ENCODE results near the gene TEX51.

Gene TEX51

DNA sequence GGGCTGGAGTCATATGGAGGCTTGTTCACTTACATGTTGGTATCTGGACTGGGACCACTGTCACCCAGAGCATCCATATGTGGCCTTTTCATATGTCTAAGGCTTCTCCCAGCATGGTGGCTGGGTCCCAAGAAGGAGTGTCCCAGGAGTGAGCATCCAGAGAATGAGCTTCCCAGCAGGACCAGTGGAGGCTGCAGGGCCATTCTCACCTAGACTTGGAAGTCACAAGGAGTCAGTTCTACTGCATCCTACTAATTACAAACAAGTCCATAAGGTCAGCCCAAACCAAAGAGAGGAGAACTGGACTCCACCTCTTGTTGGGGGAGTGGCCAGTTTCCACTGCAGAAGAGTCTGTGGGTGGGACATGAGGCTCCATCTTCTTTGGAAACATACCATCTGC is 5.1 kb upstream of the TEX51 start:
- H4K20me1 ChIP-seq (ENCODE audit: insufficient read depth, low read length, poor library complexity, severe bottlenecking) = no peaks in the 10 kb centered on the region
- no peaks in the 10 kb centered on the region for H3K36me3 ChIP-seq (ENCODE audit: insufficient read depth, low read length)
- no peak overlapping the region for H3K4me2 ChIP-seq (ENCODE audit: low read depth, low read length, poor library complexity, severe bottlenecking)
- H3K27me3 ChIP-seq (ENCODE audit: insufficient read depth, low read length, poor library complexity, severe bottlenecking) = no peaks in the 10 kb centered on the region
- TF ChIP-seq EZH2phosphoT487 (IDR thresholded peaks at IDR 0.05; ENCODE audit: borderline replicate concordance) = no peak
- TF ChIP-seq, protein P1, sequence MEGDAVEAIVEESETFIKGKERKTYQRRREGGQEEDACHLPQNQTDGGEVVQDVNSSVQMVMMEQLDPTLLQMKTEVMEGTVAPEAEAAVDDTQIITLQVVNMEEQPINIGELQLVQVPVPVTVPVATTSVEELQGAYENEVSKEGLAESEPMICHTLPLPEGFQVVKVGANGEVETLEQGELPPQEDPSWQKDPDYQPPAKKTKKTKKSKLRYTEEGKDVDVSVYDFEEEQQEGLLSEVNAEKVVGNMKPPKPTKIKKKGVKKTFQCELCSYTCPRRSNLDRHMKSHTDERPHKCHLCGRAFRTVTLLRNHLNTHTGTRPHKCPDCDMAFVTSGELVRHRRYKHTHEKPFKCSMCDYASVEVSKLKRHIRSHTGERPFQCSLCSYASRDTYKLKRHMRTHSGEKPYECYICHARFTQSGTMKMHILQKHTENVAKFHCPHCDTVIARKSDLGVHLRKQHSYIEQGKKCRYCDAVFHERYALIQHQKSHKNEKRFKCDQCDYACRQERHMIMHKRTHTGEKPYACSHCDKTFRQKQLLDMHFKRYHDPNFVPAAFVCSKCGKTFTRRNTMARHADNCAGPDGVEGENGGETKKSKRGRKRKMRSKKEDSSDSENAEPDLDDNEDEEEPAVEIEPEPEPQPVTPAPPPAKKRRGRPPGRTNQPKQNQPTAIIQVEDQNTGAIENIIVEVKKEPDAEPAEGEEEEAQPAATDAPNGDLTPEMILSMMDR (conservative IDR thresholded peaks at IDR 0.05; ENCODE audit: low read length) = no peak
- no peaks in the 10 kb centered on the region for H3K9me2 ChIP-seq (replicated peaks; ENCODE audit: low read depth, low read length)
- H3K9me3 ChIP-seq (ENCODE audit: insufficient read depth, low read depth, low read length) = no peaks in the 10 kb centered on the region; the same call in 1 of the 2 replicates
- no peak overlapping the region for H3K4me3 ChIP-seq (ENCODE audit: low read length, poor library complexity, severe bottlenecking)
- no peaks in the 10 kb centered on the region for H3K79me2 ChIP-seq (ENCODE audit: insufficient read depth, low read length)
- no peak overlapping the region for H3K9ac ChIP-seq (ENCODE audit: low read depth, low read length, poor library complexity, severe bottlenecking)
- no peaks in the 10 kb centered on the region for H3K4me1 ChIP-seq (ENCODE audit: insufficient read depth, low read length, poor library complexity, severe bottlenecking)
- H3F3A ChIP-seq (ENCODE audit: low read depth) = no peaks in the 10 kb centered on the region
- no peak overlapping the region for H2AFZ ChIP-seq (ENCODE audit: low read length)

DNA sequence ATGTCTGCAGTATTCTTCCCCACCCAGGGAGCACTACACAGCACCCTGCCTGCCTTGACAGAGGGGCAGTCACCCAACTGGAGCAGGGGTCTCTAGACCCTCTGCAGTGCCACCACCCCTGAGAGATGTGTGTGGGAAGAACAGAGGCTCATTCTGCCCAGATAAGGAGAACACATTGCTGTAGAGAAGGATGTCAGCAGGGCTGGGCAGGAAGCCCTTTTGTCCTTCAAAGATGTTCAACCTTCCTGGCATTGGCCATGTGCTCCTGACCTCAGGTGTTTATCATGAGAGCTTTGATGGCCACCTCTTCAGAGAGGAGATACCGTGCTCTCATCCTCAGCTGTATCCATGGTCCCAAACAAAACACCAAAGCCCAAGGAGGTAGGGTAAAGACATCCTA is 4.6 kb upstream of the TEX51 start:
- H3K9me2 ChIP-seq (replicated peaks; ENCODE audit: low read depth, low read length) = no peaks in the 10 kb centered on the region
- H3K9ac ChIP-seq (ENCODE audit: low read depth, low read length, poor library complexity, severe bottlenecking) = no peak overlapping the region
- H3K4me2 ChIP-seq (ENCODE audit: low read depth, low read length, poor library complexity, severe bottlenecking) = no peak overlapping the region
- no peak overlapping the region for H2AFZ ChIP-seq (ENCODE audit: low read length)
- no peaks in the 10 kb centered on the region for H3K4me1 ChIP-seq (ENCODE audit: insufficient read depth, low read length, poor library complexity, severe bottlenecking)
- no peaks in the 10 kb centered on the region for H3F3A ChIP-seq (ENCODE audit: low read depth)
- TF ChIP-seq EZH2phosphoT487 (IDR thresholded peaks at IDR 0.05; ENCODE audit: borderline replicate concordance) = no peak
- TF ChIP-seq, protein P1 (conservative IDR thresholded peaks at IDR 0.05; ENCODE audit: low read length) = no peak
- no peaks in the 10 kb centered on the region for H4K20me1 ChIP-seq (ENCODE audit: insufficient read depth, low read length, poor library complexity, severe bottlenecking)
- H3K79me2 ChIP-seq (ENCODE audit: insufficient read depth, low read length) = no peaks in the 10 kb centered on the region
- H3K9me3 ChIP-seq (ENCODE audit: insufficient read depth, low read depth, low read length) = no peaks in the 10 kb centered on the region; the same call in 1 of the 2 replicates
- H3K36me3 ChIP-seq (ENCODE audit: insufficient read depth, low read length) = no peaks in the 10 kb centered on the region
- H3K4me3 ChIP-seq (ENCODE audit: low read length, poor library complexity, severe bottlenecking) = no peak overlapping the region
- no peaks in the 10 kb centered on the region for H3K27me3 ChIP-seq (ENCODE audit: insufficient read depth, low read length, poor library complexity, severe bottlenecking)

DNA sequence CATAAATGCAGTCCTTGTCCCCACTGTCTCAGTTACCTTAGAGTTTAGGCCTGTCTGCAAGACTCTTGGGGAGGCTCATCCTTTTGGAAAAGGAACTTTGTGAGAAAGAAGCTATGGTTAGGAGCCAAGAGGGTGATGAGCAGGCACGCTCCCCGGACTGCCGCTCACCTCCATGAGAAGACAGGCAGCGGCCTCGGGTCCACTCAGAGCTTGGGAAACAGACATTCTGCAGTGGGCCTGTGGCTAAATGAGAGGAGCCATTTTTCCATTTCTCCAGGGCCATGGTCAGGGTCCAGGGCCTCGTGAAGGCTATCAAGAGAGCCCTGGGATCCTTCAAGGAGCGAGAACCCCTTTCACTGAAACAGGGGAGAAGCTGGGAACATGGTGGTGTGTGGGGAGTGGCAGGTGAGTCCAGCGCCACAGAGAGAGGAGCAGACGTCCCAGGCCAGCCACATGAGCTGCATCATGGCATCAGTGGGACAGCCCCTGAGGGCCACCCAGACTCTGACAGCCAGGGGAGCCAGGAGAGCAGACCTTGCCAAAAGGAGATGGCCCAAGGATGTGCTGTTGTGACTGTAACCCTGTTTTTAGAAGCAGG is 4.0 kb upstream of the TEX51 start:
- Histone ChIP-seq H3K9ac (ENCODE audit: low read depth, low read length, poor library complexity, severe bottlenecking) (no peak overlapping the region), H3K4me3 (ENCODE audit: low read length, poor library complexity, severe bottlenecking) (no peak overlapping the region), H3K9me3 (ENCODE audit: insufficient read depth, low read depth, low read length) (no peaks in the 10 kb centered on the region; the same call in 1 of the 2 replicates), H3K9me2 (replicated peaks; ENCODE audit: low read depth, low read length) (no peaks in the 10 kb centered on the region), H4K20me1 (ENCODE audit: insufficient read depth, low read length, poor library complexity, severe bottlenecking) (no peaks in the 10 kb centered on the region), H3K27me3 (ENCODE audit: insufficient read depth, low read length, poor library complexity, severe bottlenecking) (no peaks in the 10 kb centered on the region), H3K36me3 (ENCODE audit: insufficient read depth, low read length) (no peaks in the 10 kb centered on the region), H3K4me1 (ENCODE audit: insufficient read depth, low read length, poor library complexity, severe bottlenecking) (no peaks in the 10 kb centered on the region), H3K79me2 (ENCODE audit: insufficient read depth, low read length) (no peaks in the 10 kb centered on the region), H3K4me2 (ENCODE audit: low read depth, low read length, poor library complexity, severe bottlenecking) (no peak overlapping the region), H3F3A (ENCODE audit: low read depth) (no peaks in the 10 kb centered on the region), H2AFZ (ENCODE audit: low read length) (no peak overlapping the region)
- TF ChIP-seq, protein P1 (conservative IDR thresholded peaks at IDR 0.05; ENCODE audit: low read length) = no peak
- TF ChIP-seq EZH2phosphoT487 (IDR thresholded peaks at IDR 0.05; ENCODE audit: borderline replicate concordance) = no peak
